Loucy (cell line): ENCODE data around the gene STXBP5.

Source experiments
- H2AFZ ChIP-seq: fragments of 200-600 bp; sonication (generic); 2 replicates; pipeline ENCODE4 v1.6.0; 2016; ENCODE audit warnings: antibody characterized with exemption, mild to moderate bottlenecking, low read length, moderate library complexity
- H3F3A ChIP-seq: fragments of 200-600 bp; 2 replicates; pipeline ENCODE4 v1.6.0; 2016; ENCODE audit warnings: antibody characterized with exemption, low read depth, mild to moderate bottlenecking
- H3K27me3 ChIP-seq: fragments of 200-600 bp; sonication (generic); 2 replicates; pipeline ENCODE4 v1.6.1; 2014; ENCODE audit warnings: low read length, mild to moderate bottlenecking; ENCODE audit not compliant: insufficient read depth, poor library complexity, severe bottlenecking
- H3K36me3 ChIP-seq: fragments of 200-600 bp; sonication (generic); 2 replicates; pipeline ENCODE4 v1.6.1; 2016; ENCODE audit warnings: low read length; ENCODE audit not compliant: insufficient read depth
- H3K4me1 ChIP-seq: fragments of 200-600 bp; sonication (generic); 2 replicates; pipeline ENCODE4 v1.5.1; 2014; ENCODE audit warnings: low read length, mild to moderate bottlenecking; ENCODE audit not compliant: insufficient read depth, poor library complexity, severe bottlenecking
- H3K4me2 ChIP-seq: fragments of 200-600 bp; sonication (generic); 2 replicates; pipeline ENCODE4 v1.6.0; 2014; ENCODE audit warnings: antibody characterized with exemption, low read length, low read depth, mild to moderate bottlenecking; ENCODE audit not compliant: poor library complexity, severe bottlenecking
- H3K4me3 ChIP-seq: fragments of 200-600 bp; sonication (generic); 2 replicates; pipeline ENCODE4 v1.5.1; 2014; ENCODE audit warnings: low read length, mild to moderate bottlenecking, mixed read lengths; ENCODE audit not compliant: poor library complexity, severe bottlenecking
- H3K79me2 ChIP-seq: fragments of 200-600 bp; sonication (generic); 2 replicates; pipeline ENCODE4 v1.6.1; 2014; ENCODE audit warnings: low read length; ENCODE audit not compliant: insufficient read depth
- H3K9ac ChIP-seq: fragments of 200-600 bp; sonication (generic); 2 replicates; pipeline ENCODE4 v1.6.0; 2014; ENCODE audit warnings: mild to moderate bottlenecking, low read depth, low read length, moderate library complexity; ENCODE audit not compliant: poor library complexity, severe bottlenecking
- H3K9me2 ChIP-seq: fragments of 200-600 bp; sonication (generic); replicated peaks from 2 replicates; pipeline ENCODE4 v1.6.1; 2016; ENCODE audit warnings: low read depth, low read length, mixed read lengths
- H3K9me3 ChIP-seq: fragments of 200-600 bp; sonication (generic); 2 replicates; pipeline ENCODE4 v1.6.1; 2014; ENCODE audit warnings: mild to moderate bottlenecking, antibody characterized with exemption, low read length, low read depth; ENCODE audit not compliant: insufficient read depth
- H4K20me1 ChIP-seq: fragments of 200-600 bp; sonication (generic); 2 replicates; pipeline ENCODE4 v1.6.0; 2014; ENCODE audit warnings: antibody characterized with exemption, low read length, mild to moderate bottlenecking; ENCODE audit not compliant: insufficient read depth, poor library complexity, severe bottlenecking
- EZH2phosphoT487 ChIP-seq: fragments of 200-600 bp; IDR thresholded peaks from 2 replicates; pipeline ENCODE4 v1.6.1; 2018; ENCODE audit warnings: antibody characterized with exemption, mild to moderate bottlenecking, moderate library complexity, borderline replicate concordance
- TF ChIP-seq, protein P1 (sequence below): fragments of 200-600 bp; sonication (generic); conservative IDR thresholded peaks from 2 replicates; pipeline ENCODE4 v1.5.1; 2014; ENCODE audit warnings: mild to moderate bottlenecking, antibody characterized with exemption, low read length

The STXBP5 gene

DNA sequence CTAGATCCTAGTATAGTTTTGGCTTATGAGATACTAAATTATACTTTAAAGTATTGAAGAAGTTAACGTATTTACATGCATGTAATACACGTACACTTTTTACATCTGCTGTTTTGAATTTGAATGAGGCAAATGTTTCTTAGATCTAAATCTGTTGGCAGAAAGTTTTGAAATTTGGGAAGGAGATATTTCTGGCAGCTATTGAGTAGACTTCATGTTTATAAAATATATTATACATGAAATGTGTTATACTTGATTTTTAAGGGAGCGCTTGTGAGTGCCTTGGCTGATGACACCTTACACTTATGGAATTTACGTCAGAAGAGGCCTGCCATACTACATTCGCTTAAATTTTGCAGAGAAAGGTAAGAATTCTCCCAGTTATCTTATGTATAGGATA is 34.7 kb downstream of the STXBP5 start:
- Histone ChIP-seq H3F3A (no peaks in the 10 kb centered on the region), H3K4me3 (no peak overlapping the region), H2AFZ (no peak overlapping the region), H3K9me2 (no peaks in the 10 kb centered on the region), H4K20me1 (no peaks in the 10 kb centered on the region), H3K36me3 (peaks cover 6% of the 10 kb centered on the region; the same call in 1 of the 2 replicates), H3K4me1 (no peaks in the 10 kb centered on the region), H3K9me3 (no peaks in the 10 kb centered on the region), H3K27me3 (no peaks in the 10 kb centered on the region), H3K9ac (no peak overlapping the region), H3K4me2 (no peak overlapping the region), H3K79me2 (no peaks in the 10 kb centered on the region)
- TF ChIP-seq, protein P1, sequence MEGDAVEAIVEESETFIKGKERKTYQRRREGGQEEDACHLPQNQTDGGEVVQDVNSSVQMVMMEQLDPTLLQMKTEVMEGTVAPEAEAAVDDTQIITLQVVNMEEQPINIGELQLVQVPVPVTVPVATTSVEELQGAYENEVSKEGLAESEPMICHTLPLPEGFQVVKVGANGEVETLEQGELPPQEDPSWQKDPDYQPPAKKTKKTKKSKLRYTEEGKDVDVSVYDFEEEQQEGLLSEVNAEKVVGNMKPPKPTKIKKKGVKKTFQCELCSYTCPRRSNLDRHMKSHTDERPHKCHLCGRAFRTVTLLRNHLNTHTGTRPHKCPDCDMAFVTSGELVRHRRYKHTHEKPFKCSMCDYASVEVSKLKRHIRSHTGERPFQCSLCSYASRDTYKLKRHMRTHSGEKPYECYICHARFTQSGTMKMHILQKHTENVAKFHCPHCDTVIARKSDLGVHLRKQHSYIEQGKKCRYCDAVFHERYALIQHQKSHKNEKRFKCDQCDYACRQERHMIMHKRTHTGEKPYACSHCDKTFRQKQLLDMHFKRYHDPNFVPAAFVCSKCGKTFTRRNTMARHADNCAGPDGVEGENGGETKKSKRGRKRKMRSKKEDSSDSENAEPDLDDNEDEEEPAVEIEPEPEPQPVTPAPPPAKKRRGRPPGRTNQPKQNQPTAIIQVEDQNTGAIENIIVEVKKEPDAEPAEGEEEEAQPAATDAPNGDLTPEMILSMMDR = no peak
- TF ChIP-seq EZH2phosphoT487 = no peak

- Histone ChIP-seq H3K36me3 (peaks cover 5% of the 10 kb centered on the region; the same call in 1 of the 2 replicates), H3K4me1 (no peaks in the 10 kb centered on the region), H3K27me3 (no peaks in the 10 kb centered on the region), H3K4me3 (no peak overlapping the region), H3K79me2 (no peaks in the 10 kb centered on the region), H3K9me3 (no peaks in the 10 kb centered on the region), H2AFZ (no peak overlapping the region), H3F3A (no peaks in the 10 kb centered on the region), H3K9ac (no peak overlapping the region), H3K9me2 (no peaks in the 10 kb centered on the region), H3K4me2 (no peak overlapping the region), H4K20me1 (no peaks in the 10 kb centered on the region)
- no peak for TF ChIP-seq EZH2phosphoT487
- TF ChIP-seq, protein P1 = no peak
Observed at GRCh38 chr6:147244832-147245231, 40.6 kb downstream of the STXBP5 start.

GRCh38 chr6:147245693-147246092 is 41.5 kb downstream of the STXBP5 start:
- Histone ChIP-seq H4K20me1 (no peaks in the 10 kb centered on the region), H3K4me1 (no peaks in the 10 kb centered on the region), H3F3A (no peaks in the 10 kb centered on the region), H3K36me3 (peaks cover 5% of the 10 kb centered on the region; the same call in 1 of the 2 replicates), H3K4me2 (no peak overlapping the region), H3K4me3 (no peak overlapping the region), H3K79me2 (no peaks in the 10 kb centered on the region), H3K9me2 (no peaks in the 10 kb centered on the region), H3K9me3 (no peaks in the 10 kb centered on the region), H2AFZ (no peak overlapping the region), H3K27me3 (no peaks in the 10 kb centered on the region), H3K9ac (no peak overlapping the region)
- TF ChIP-seq EZH2phosphoT487 = no peak
- TF ChIP-seq, protein P1 = no peak
